Omental fat pad (tissue), 4 donors: ENCODE measurements around the gene TMEM186. TPM values are rescaled to one million over a fixed set of nuclear protein-coding genes. Genes with fewer than 3 reads are reported as not detected.

Experiments
- ATAC-seq: fragments of 150-250 bp; one replicate; pipeline ENCODE4 v1.9.1; 2016; ENCODE audit warnings: mild to moderate bottlenecking, moderate library complexity; ENCODE audit not compliant: low FRiP score
- DNase-seq: peaks from one replicate; pipeline ENCODE4 v3.0.0-alpha.2; 2019; ENCODE audit warnings: low spot score
- total RNA-seq, 4 donors: library from RNA; depleted of rRNA; stranded (reverse); fragments of >200 nt; gene quantifications; one replicate each; pipeline ENCODE4 v1.1.0, GENCODE V29; 2016
- TF ChIP-seq, protein P1 (sequence below), 3 donors: fragments of 450-650 bp; IDR thresholded peaks; one replicate each; pipeline ENCODE4 v1.5.1; 2016 to 2017; ENCODE audit warnings: antibody characterized with exemption in 3 of 3, mild to moderate bottlenecking in 3 of 3, moderate library complexity in 2 of 3

TMEM186 gene
- total RNA-seq, 4 donors from 2014 or later, result 3.6 to 8.2 (median 5.1) TPM

DNA sequence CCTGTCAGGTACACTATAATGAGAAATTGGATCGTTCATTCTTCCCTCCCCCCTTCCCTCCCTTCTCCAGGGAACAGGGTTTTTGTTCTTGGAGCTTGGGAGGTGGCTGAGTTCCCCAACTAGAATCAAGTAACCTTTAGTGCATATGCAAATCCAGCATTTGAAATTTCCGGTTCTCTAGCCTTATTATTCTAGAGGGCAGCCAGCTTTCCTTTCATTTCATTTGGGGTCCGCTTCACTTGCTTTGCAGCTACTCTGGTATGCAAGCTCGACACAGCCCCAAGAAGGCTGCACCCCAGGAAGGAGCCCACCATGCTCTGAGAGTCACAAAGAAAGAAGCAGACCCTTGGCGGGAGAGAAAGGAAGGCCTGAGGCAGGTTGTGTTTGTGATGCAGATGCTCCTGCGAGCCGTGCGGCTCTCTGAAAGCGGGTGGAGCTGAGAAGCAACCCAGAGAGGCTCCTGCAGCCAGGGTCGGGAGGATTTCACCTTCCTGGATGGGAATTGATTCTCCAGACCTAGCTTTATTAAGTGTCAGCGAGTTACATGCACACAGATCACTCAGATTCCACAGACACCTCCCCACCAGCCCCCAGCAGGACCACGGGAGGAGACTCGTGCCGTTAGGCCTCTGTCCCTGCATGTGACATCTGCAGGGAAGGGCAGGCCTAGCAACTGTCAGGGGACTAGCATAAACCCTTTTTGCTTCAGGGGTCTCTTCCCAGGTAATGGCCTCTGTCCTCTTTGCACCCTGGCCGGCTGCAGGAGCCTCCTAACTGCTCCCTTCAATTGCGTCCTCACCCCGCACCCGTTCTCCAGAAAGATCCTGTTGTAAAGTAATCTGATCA lies 34.7 kb upstream of the TMEM186 start:
- DNase-seq (no peak), ATAC-seq (no peak)
- TF ChIP-seq, protein P1, sequence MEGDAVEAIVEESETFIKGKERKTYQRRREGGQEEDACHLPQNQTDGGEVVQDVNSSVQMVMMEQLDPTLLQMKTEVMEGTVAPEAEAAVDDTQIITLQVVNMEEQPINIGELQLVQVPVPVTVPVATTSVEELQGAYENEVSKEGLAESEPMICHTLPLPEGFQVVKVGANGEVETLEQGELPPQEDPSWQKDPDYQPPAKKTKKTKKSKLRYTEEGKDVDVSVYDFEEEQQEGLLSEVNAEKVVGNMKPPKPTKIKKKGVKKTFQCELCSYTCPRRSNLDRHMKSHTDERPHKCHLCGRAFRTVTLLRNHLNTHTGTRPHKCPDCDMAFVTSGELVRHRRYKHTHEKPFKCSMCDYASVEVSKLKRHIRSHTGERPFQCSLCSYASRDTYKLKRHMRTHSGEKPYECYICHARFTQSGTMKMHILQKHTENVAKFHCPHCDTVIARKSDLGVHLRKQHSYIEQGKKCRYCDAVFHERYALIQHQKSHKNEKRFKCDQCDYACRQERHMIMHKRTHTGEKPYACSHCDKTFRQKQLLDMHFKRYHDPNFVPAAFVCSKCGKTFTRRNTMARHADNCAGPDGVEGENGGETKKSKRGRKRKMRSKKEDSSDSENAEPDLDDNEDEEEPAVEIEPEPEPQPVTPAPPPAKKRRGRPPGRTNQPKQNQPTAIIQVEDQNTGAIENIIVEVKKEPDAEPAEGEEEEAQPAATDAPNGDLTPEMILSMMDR (IDR thresholded peaks at IDR 0.05), result no peak

DNA sequence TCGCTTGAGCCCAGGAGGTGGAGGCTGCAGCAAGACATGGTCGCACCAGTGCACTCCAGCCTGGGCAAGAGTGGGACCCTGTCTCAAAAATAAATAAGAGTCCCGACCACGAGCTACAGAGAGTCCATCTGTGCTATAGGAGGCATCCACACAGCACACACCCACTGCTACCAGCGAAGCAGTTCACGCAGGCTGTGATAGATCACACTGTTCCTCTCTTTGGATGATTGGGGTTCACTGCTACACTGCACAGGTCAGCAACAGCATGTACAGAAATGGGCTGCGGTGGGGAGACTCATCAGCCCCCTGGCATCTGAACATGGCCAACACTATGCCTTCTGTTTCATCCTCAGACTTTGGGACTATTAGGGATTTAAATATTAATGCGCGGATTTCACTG lies 34.0 kb upstream of the TMEM186 start:
- ATAC-seq (no peak), DNase-seq (no peak)
- TF ChIP-seq, protein P1 (IDR thresholded peaks at IDR 0.05), result no peak

DNA sequence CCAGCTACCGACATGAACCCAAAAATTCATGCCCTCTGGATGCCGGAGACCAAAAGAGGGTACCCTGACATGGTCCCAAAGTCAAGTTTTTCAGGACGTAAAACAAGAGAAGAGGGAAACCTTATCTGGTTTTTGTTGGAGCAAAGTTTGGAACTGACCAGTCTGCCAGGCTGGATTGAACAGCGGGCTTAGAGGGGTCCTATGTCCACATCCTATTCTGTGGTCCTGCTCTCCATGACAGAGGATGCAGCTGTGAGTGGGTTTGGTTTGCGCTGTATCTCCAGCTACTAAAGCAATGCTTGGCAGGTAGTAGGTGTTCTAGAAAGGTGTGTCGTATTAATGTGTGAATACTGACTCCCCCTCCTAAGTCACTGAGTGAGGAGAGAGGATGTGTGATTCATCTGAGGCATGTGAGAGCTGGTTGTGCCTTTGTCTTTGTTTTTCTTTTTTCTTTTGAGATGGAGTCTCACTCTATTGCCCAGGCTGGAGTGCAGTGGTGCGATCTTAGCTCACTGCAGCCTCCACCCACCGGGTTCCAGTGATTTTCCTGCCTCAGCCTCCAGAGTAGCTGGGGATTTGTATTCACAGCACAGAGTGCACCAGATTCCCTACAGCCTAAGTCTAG lies 31.2 kb upstream of the TMEM186 start:
- TF ChIP-seq, protein P1 (IDR thresholded peaks at IDR 0.05), result no peak
- DNase-seq (no peak), ATAC-seq (no peak)

DNA sequence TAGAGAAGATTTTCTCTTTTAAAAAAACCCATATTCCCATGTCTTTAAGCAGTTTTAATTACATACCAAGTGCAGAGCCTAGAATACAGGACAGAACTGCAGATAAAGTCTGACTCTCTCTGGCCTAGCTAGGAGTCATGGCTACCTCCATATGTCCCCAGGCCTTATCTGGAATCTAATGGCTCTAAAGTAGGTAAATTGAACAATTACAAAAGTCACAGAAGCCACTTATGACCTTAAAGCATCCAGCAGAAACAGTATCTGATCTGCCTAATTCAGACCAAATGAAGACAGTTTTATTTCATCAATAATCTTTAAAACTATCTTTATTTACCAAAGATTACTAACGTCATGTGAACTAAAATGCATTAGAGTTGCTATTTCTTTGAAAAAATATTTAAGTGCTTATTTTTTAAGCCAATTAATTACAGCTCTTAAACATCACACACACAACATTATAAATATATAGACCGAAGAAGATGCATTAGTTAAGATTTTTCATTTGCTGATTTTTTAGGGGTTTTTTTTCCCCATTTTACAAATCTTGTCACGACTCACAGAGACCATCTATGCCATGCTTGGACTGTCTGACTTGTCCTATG lies 28.9 kb upstream of the TMEM186 start:
- ATAC-seq, result no peak
- TF ChIP-seq, protein P1 (IDR thresholded peaks at IDR 0.05), result no peak
- no peak for DNase-seq

DNA sequence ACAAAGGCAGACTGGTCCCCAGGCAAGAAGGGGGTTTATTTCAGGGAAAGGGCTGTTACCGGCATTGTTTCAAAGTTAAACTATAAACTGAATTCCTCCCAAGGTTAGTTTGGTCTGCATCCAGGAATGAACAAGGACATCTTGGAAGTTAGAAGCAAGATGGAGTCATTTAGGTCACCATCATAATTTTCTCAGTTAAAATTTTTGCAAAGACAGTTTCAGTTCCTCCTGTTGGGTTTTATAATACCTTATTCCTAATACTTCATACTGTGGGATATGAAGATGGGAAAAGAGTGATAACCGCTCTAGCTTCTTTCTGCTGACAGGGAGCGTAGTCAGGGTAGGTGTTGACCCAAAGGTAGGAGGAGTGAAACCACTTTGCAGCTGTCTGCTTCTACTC lies 25.0 kb upstream of the TMEM186 start:
- ATAC-seq (no peak), DNase-seq (no peak)
- TF ChIP-seq, protein P1 (IDR thresholded peaks at IDR 0.05), result no peak

DNA sequence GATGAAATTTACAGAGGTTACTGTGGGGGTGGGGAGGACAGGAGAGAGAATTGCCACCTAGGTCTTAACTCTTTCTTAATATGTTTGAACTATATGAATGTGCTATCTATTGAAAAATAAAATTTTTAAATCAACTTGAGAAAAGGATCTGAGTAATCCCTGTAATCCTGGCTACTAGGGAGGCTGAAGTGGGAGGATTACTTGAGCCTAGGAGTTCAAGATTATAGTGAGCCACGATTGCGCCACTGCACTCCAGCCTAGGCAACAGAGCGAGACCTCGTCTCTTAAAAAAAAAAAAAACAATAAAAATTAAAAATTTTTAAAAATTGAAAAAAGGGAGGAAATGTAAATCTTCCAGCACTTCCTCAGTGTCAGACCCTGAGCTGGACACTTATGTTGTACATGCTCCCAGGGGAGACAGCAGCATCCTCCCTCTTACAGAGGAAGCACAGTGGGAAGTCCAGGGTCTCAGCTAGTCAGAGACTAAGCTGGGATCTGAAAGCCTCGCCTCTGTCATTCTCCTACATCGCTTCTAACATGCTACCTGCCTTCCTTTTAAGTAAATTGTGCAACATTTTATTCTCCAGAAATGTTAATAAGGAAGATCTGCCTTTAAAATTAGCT lies 22.1 kb upstream of the TMEM186 start:
- TF ChIP-seq, protein P1 (IDR thresholded peaks at IDR 0.05), result no peak
- DNase-seq (no peak), ATAC-seq (no peak)
